Effector CD4-positive, alpha-beta T cell (primary cell): Measurements from ENCODE around the gene VASH1.

Experiments used
- DNase-seq: peaks from one replicate; pipeline ENCODE4 v3.0.0-alpha.2; 2020

VASH1 gene

GRCh38 chr14:76832503-76832988, 71.3 kb downstream of the VASH1 start:
- no peak for DNase-seq
